Caco-2 (cell line): ENCODE measurements around the gene LRMDA. TPM values are rescaled to one million over a fixed set of nuclear protein-coding genes. Genes with fewer than 3 reads are reported as not detected.
A peak's percentile ranks its signal among the peaks of the same experiment; 100 is the strongest.

Experiments
- BruUV-seq: library from RNA; stranded (reverse); fragments of 400-500 nt; replicated peaks from 2 replicates; lab custom pipeline; 2021; lab: Mats Ljungman, UMichigan
- CTCF ChIA-PET: fragments of 300-600 bp; sonication (Branson Sonifier 250); formaldehyde crosslinking; loops from one replicate; lab custom pipeline; 2022; ENCODE audit warnings: antibody characterized with exemption; lab: Charles Lee
- POLR2A ChIA-PET: fragments of 300-600 bp; sonication (Branson Sonifier 250); formaldehyde crosslinking; loops from one replicate; lab custom pipeline; 2022; ENCODE audit warnings: antibody characterized with exemption; lab: Charles Lee
- DNase-seq, 2 experiments: peaks; one replicate each; pipeline versions ENCODE4 v3.0.0 to v3.0.0-alpha.2; 2020 to 2022
- H3K27me3 ChIP-seq: replicated peaks from 2 replicates; pipeline ENCODE4 v1.6.0; 2011; ENCODE audit warnings: low read length; ENCODE audit not compliant: control insufficient read depth, insufficient read depth
- H3K36me3 ChIP-seq: 2 replicates; pipeline ENCODE4 v1.5.1; 2011; ENCODE audit warnings: low read length; ENCODE audit not compliant: control insufficient read depth, insufficient read depth
- H3K4me1 ChIP-seq: fragments of 250-450 bp; sonication (Bioruptor Pico); 2 replicates; pipeline ENCODE4 v1.5.1; 2020; ENCODE audit warnings: mild to moderate bottlenecking
- H3K4me3 ChIP-seq: 2 replicates; pipeline ENCODE4 v1.5.1; 2011; ENCODE audit warnings: low read depth, mild to moderate bottlenecking, control low read depth, low read length
- H3K9me3 ChIP-seq: fragments of 250-450 bp; sonication (Bioruptor Pico); 2 replicates; pipeline ENCODE4 v1.5.1; 2020; ENCODE audit warnings: mild to moderate bottlenecking, moderate library complexity
- H3K27ac Mint-ChIP-seq: one replicate; pipeline ENCODE4 v1.8.0; 2022; ENCODE audit warnings: mixed read lengths; ENCODE audit not compliant: unreplicated experiment
- H3K27me3 Mint-ChIP-seq: one replicate; pipeline ENCODE4 v1.8.0; 2022; ENCODE audit warnings: mixed read lengths; ENCODE audit not compliant: insufficient read depth, unreplicated experiment
- H3K36me3 Mint-ChIP-seq: one replicate; pipeline ENCODE4 v1.8.0; 2022; ENCODE audit warnings: mild to moderate bottlenecking, mixed read lengths; ENCODE audit not compliant: insufficient read depth, unreplicated experiment
- H3K4me1 Mint-ChIP-seq: one replicate; pipeline ENCODE4 v1.8.0; 2022; ENCODE audit warnings: low read depth, mixed read lengths; ENCODE audit not compliant: unreplicated experiment
- H3K4me3 Mint-ChIP-seq: one replicate; pipeline ENCODE4 v1.8.0; 2022; ENCODE audit warnings: mild to moderate bottlenecking, moderate library complexity, mixed read lengths; ENCODE audit not compliant: unreplicated experiment
- H3K9me3 Mint-ChIP-seq: one replicate; pipeline ENCODE4 v1.8.0; 2022; ENCODE audit warnings: mixed read lengths; ENCODE audit not compliant: unreplicated experiment
- intact Hi-C: fragments of 100-400 bp; cut with micrococcal nuclease; formaldehyde crosslinking; loops from one replicate; pipeline ENCODE4 v1.10.0; 2022; ENCODE audit not compliant: unreplicated experiment
- total RNA-seq: library from RNA; stranded (reverse); gene quantifications from 2 replicates; pipeline ENCODE4 v1.2.3, GENCODE V29; 2022
- TF ChIP-seq, protein P1 (sequence below), 2 experiments: fragments of 200-600 bp in 1 of 2; IDR thresholded peaks; 1 replicate in 1 of 2; 2 replicates in 1 of 2; pipeline versions ENCODE4 v1.5.1 to v1.8.0; 2011 to 2022; ENCODE audit warnings: antibody characterized with exemption in 1 of 2, control low read depth in 1 of 2, inconsistent platforms in 1 of 2, low read depth in 1 of 2, low read length in 1 of 2, mild to moderate bottlenecking in 1 of 2, moderate library complexity in 1 of 2; ENCODE audit not compliant: insufficient read depth in 1 of 2, severe bottlenecking in 1 of 2, unreplicated experiment in 1 of 2

LRMDA gene
- total RNA-seq, 1 experiment from 2014 or later = 18.5 TPM

DNA sequence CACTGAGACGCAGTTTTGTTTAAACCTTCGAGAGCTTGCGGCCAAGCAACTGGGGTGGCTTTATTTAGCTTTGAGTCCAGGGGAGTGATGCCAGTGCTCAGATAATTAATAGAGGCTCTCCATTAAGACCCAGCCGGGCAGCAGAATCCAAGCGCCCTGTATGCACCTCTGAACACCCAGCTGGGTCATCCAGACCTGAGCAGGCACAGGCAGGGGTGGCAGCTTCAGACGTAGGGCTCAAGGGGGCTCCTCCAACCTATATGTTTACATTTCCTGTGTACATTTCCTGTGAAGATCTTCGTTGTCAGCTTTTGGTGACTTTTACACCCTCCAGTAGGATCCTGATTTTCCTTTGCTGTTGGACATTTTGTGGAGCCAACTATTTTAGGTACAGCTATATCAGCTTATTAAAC lies 719.5 kb downstream of the LRMDA start:
- no peaks in the 10 kb centered on the region for H3K27me3 ChIP-seq
- CTCF ChIA-PET = interaction anchor here (1.2 to 2.4 kb wide), 2 partner anchors 40 to 153 kb away, joined by 3 to 8 read pairs; no protein-coding TSS in a partner anchor

DNA sequence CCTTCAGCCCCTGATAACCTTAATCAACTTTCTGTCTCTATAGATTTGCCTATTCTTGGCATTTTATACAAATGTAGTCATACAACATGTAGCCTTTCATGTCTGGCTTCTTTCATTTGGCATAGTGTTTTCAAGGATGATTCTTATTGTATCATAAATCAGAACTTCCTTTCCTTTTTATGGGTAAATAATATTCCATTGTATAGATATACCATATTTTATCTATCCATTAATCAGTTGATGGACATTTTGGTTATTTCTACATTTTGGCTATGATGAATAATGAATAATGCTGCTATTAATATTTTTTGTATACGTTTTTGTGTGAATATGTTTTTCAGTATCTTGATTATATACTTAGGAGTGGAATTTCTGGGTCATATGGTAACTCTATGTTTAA lies 720.8 kb downstream of the LRMDA start:
- CTCF ChIA-PET = no interaction called here
- peaks cover 28% of the 10 kb centered on the region for H3K4me1 Mint-ChIP-seq
- H3K27ac Mint-ChIP-seq = peak overlapping the region; percentile 51
- DNase-seq = no peak
- Histone ChIP-seq H3K27me3 (no peaks in the 10 kb centered on the region), H3K9me3 (peaks cover 13% of the 10 kb centered on the region), H3K36me3 (no peaks in the 10 kb centered on the region), H3K4me3 (no peak overlapping the region), H3K4me1 (peaks cover 26% of the 10 kb centered on the region)
- intact Hi-C loops = no loop called here
- no peak overlapping the region for H3K4me3 Mint-ChIP-seq
- POLR2A ChIA-PET = no interaction called here
- BruUV-seq = no TSS peak
- peaks cover 12% of the 10 kb centered on the region for H3K36me3 Mint-ChIP-seq
- peaks cover 11% of the 10 kb centered on the region for H3K9me3 Mint-ChIP-seq
- TF ChIP-seq, protein P1, sequence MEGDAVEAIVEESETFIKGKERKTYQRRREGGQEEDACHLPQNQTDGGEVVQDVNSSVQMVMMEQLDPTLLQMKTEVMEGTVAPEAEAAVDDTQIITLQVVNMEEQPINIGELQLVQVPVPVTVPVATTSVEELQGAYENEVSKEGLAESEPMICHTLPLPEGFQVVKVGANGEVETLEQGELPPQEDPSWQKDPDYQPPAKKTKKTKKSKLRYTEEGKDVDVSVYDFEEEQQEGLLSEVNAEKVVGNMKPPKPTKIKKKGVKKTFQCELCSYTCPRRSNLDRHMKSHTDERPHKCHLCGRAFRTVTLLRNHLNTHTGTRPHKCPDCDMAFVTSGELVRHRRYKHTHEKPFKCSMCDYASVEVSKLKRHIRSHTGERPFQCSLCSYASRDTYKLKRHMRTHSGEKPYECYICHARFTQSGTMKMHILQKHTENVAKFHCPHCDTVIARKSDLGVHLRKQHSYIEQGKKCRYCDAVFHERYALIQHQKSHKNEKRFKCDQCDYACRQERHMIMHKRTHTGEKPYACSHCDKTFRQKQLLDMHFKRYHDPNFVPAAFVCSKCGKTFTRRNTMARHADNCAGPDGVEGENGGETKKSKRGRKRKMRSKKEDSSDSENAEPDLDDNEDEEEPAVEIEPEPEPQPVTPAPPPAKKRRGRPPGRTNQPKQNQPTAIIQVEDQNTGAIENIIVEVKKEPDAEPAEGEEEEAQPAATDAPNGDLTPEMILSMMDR (IDR thresholded peaks at IDR 0.05; ENCODE audit: insufficient read depth in 1 of 2, low read depth in 1 of 2, low read length in 1 of 2, severe bottlenecking in 1 of 2, unreplicated experiment in 1 of 2) = no peak
- H3K27me3 Mint-ChIP-seq = no peaks in the 10 kb centered on the region

More for the DNA sequence above, 719.5 kb downstream of the LRMDA start:
- Mint-ChIP-seq H3K4me3 (peak overlapping the region; percentile 68), H3K9me3 (peaks cover 12% of the 10 kb centered on the region), H3K4me1 (peaks cover 28% of the 10 kb centered on the region), H3K27me3 (no peaks in the 10 kb centered on the region), H3K36me3 (peaks cover 12% of the 10 kb centered on the region), H3K27ac (peak overlapping the region; percentile 99)
- TSS peak; percentile 81 for BruUV-seq
- peaks cover 13% of the 10 kb centered on the region for H3K9me3 ChIP-seq
- no peaks in the 10 kb centered on the region for H3K36me3 ChIP-seq
- TF ChIP-seq, protein P1 (IDR thresholded peaks at IDR 0.05; ENCODE audit: insufficient read depth in 1 of 2, low read depth in 1 of 2, low read length in 1 of 2, severe bottlenecking in 1 of 2, unreplicated experiment in 1 of 2) = no peak
- peak; percentile 48 to 57 for DNase-seq
- no peak overlapping the region for H3K4me3 ChIP-seq
- intact Hi-C loops = loop anchor here (1.0 to 2.0 kb wide), 7 partner anchors 37 to 748 kb away; no protein-coding TSS in a partner anchor
- POLR2A ChIA-PET = interaction anchor here (1.2 to 1.3 kb wide), 2 partner anchors 40 to 152 kb away, joined by 8 to 13 read pairs; no protein-coding TSS in a partner anchor
- peaks cover 26% of the 10 kb centered on the region for H3K4me1 ChIP-seq

DNA sequence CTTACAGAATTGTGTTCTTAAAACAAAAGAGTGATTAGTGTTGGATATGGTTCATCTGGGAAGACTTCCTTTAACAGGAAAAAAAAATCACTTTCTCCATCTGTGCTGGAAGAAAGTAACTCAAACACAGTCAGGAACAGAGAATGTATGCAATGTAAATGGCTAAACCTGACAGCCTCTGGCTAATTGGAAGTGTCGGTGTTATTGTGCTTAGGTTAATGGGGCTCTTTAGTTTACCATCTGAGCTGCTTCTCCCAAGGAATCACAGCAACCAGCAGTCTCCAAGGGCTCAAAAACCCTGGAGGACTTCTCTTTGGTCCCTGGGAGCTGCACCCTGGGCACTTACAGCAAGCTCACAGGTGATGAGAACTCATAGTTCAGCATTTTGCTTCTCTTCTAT lies 724.5 kb downstream of the LRMDA start:
- TF ChIP-seq, protein P1 (IDR thresholded peaks at IDR 0.05; ENCODE audit: insufficient read depth in 1 of 2, low read depth in 1 of 2, low read length in 1 of 2, severe bottlenecking in 1 of 2, unreplicated experiment in 1 of 2) = no peak
- ChIA-PET POLR2A (no interaction called here), CTCF (no interaction called here)
- no peak overlapping the region for H3K27ac Mint-ChIP-seq
- H3K36me3 Mint-ChIP-seq = no peaks in the 10 kb centered on the region
- no peak for DNase-seq
- H3K9me3 Mint-ChIP-seq = peaks cover 11% of the 10 kb centered on the region
- Histone ChIP-seq H3K27me3 (no peaks in the 10 kb centered on the region), H3K36me3 (no peaks in the 10 kb centered on the region), H3K9me3 (peaks cover 8% of the 10 kb centered on the region; the same call in 1 of the 2 replicates), H3K4me3 (no peak overlapping the region), H3K4me1 (peaks cover 12% of the 10 kb centered on the region)
- H3K27me3 Mint-ChIP-seq = no peaks in the 10 kb centered on the region
- H3K4me1 Mint-ChIP-seq = peaks cover 19% of the 10 kb centered on the region
- no TSS peak for BruUV-seq
- H3K4me3 Mint-ChIP-seq = no peak overlapping the region
- intact Hi-C loops = no loop called here
